ENCODE data around the gene PTPN13.

The PTPN13 gene

GRCh38 chr4:86614865-86615264 lies 20.8 kb downstream of the PTPN13 start:
- Histone ChIP-seq H3K14ac (ENCODE audit: low read length) (no peak overlapping the region), H3K23ac (ENCODE audit: low read depth, low read length, poor library complexity) (no peak overlapping the region), H4K8ac (ENCODE audit: low read depth, low read length) (no peak overlapping the region), H3K27ac (replicated peaks; ENCODE audit: low read length) (no peak overlapping the region), H3K79me1 (ENCODE audit: low read depth, low read length) (peaks cover 7% of the 10 kb centered on the region), H3K4me3 (ENCODE audit: low read length in 2 of 2) (no peak overlapping the region), H3K18ac (ENCODE audit: low read length) (no peak overlapping the region), H4K91ac (ENCODE audit: low read depth, low read length, poor library complexity) (no peak overlapping the region), H3K4me2 (ENCODE audit: insufficient read depth, low read length, poor library complexity, severe bottlenecking) (no peak overlapping the region), H2AFZ (ENCODE audit: low read length) (no peak overlapping the region), H3K4me1 (ENCODE audit: control insufficient read depth in 2 of 2, insufficient read depth in 1 of 2, low read depth in 1 of 2, low read length in 2 of 2) (peaks cover 1 to 2% of the 10 kb centered on the region in 2 donors), H2BK120ac (ENCODE audit: low read depth, low read length) (no peak overlapping the region), H2BK12ac (ENCODE audit: low read length) (no peak overlapping the region), H2AK5ac (ENCODE audit: low read depth, low read length) (no peak overlapping the region), H3K9ac (ENCODE audit: low read depth, low read length, poor library complexity) (no peak overlapping the region), H3K27me3 (ENCODE audit: control insufficient read depth in 3 of 3, insufficient read depth in 3 of 3, low read depth in 1 of 3, low read length in 3 of 3) (no peaks in the 10 kb centered on the region), H3K4ac (ENCODE audit: low read length) (no peak overlapping the region), H3K9me3 (replicated peaks in 1 of 2; ENCODE audit: control insufficient read depth in 2 of 2, insufficient read depth in 1 of 2, low read depth in 1 of 2, low read length in 2 of 2) (peaks cover 2 to 22% of the 10 kb centered on the region in 2 donors), H2BK15ac (ENCODE audit: low read length) (no peak overlapping the region), H2BK5ac (ENCODE audit: low read length) (no peak overlapping the region), H3K36me3 (replicated peaks in 1 of 2; ENCODE audit: control insufficient read depth in 2 of 2, insufficient read depth in 2 of 2, low read length in 2 of 2) (peaks cover 2 to 8% of the 10 kb centered on the region in 2 donors)
- no peak for DNase-seq (ENCODE audit: low spot score)
- no CpG with 5 or more reads among the region's 3 CpGs for WGBS, 2 donors (ENCODE audit: extremely low coverage in 2 of 2, insufficient read length in 2 of 2, insufficient replicate concordance in 1 of 2)

- Histone ChIP-seq H2AK5ac (ENCODE audit: low read depth, low read length) (no peak overlapping the region), H3K27me3 (ENCODE audit: control insufficient read depth in 3 of 3, insufficient read depth in 3 of 3, low read depth in 1 of 3, low read length in 3 of 3) (no peaks in the 10 kb centered on the region), H2BK15ac (ENCODE audit: low read length) (no peak overlapping the region), H2BK5ac (ENCODE audit: low read length) (no peak overlapping the region), H3K14ac (ENCODE audit: low read length) (no peak overlapping the region), H4K8ac (ENCODE audit: low read depth, low read length) (no peak overlapping the region), H3K9ac (ENCODE audit: low read depth, low read length, poor library complexity) (no peak overlapping the region), H3K9me3 (replicated peaks in 1 of 2; ENCODE audit: control insufficient read depth in 2 of 2, insufficient read depth in 1 of 2, low read depth in 1 of 2, low read length in 2 of 2) (peaks cover 2 to 22% of the 10 kb centered on the region in 2 donors), H2BK12ac (ENCODE audit: low read length) (no peak overlapping the region), H3K4me3 (ENCODE audit: low read length in 2 of 2) (no peak overlapping the region), H2BK120ac (ENCODE audit: low read depth, low read length) (no peak overlapping the region), H2AFZ (ENCODE audit: low read length) (no peak overlapping the region), H3K4me2 (ENCODE audit: insufficient read depth, low read length, poor library complexity, severe bottlenecking) (no peak overlapping the region), H3K79me1 (ENCODE audit: low read depth, low read length) (peaks cover 6% of the 10 kb centered on the region), H3K4ac (ENCODE audit: low read length) (no peak overlapping the region), H3K23ac (ENCODE audit: low read depth, low read length, poor library complexity) (no peak overlapping the region), H3K4me1 (ENCODE audit: control insufficient read depth in 2 of 2, insufficient read depth in 1 of 2, low read depth in 1 of 2, low read length in 2 of 2) (peaks cover 1 to 2% of the 10 kb centered on the region in 2 donors), H4K91ac (ENCODE audit: low read depth, low read length, poor library complexity) (no peak overlapping the region), H3K27ac (replicated peaks; ENCODE audit: low read length) (no peak overlapping the region), H3K18ac (ENCODE audit: low read length) (no peak overlapping the region), H3K36me3 (replicated peaks in 1 of 2; ENCODE audit: control insufficient read depth in 2 of 2, insufficient read depth in 2 of 2, low read length in 2 of 2) (peaks cover 2 to 8% of the 10 kb centered on the region in 2 donors)
- no CpG with 5 or more reads among the region's 1 CpG for WGBS, 2 donors (ENCODE audit: extremely low coverage in 2 of 2, insufficient read length in 2 of 2, insufficient replicate concordance in 1 of 2)
- no peak for DNase-seq (ENCODE audit: low spot score)
Observed at GRCh38 chr4:86615501-86615900, 21.4 kb downstream of the PTPN13 start.

GRCh38 chr4:86619656-86620055 lies 25.5 kb downstream of the PTPN13 start:
- Histone ChIP-seq H3K4me2 (ENCODE audit: insufficient read depth, low read length, poor library complexity, severe bottlenecking) (no peak overlapping the region), H3K4me3 (ENCODE audit: low read length in 2 of 2) (no peak overlapping the region), H2BK120ac (ENCODE audit: low read depth, low read length) (no peak overlapping the region), H3K4ac (ENCODE audit: low read length) (no peak overlapping the region), H2BK15ac (ENCODE audit: low read length) (no peak overlapping the region), H3K27me3 (ENCODE audit: control insufficient read depth in 3 of 3, insufficient read depth in 3 of 3, low read depth in 1 of 3, low read length in 3 of 3) (no peaks in the 10 kb centered on the region), H2BK5ac (ENCODE audit: low read length) (no peak overlapping the region), H3K27ac (replicated peaks; ENCODE audit: low read length) (no peak overlapping the region), H3K23ac (ENCODE audit: low read depth, low read length, poor library complexity) (no peak overlapping the region), H3K79me1 (ENCODE audit: low read depth, low read length) (peaks cover 5% of the 10 kb centered on the region), H3K14ac (ENCODE audit: low read length) (no peak overlapping the region), H4K91ac (ENCODE audit: low read depth, low read length, poor library complexity) (no peak overlapping the region), H3K4me1 (ENCODE audit: control insufficient read depth in 2 of 2, insufficient read depth in 1 of 2, low read depth in 1 of 2, low read length in 2 of 2) (peaks cover 2 to 5% of the 10 kb centered on the region in 2 donors), H2AK5ac (ENCODE audit: low read depth, low read length) (no peak overlapping the region), H3K9me3 (replicated peaks in 1 of 2; ENCODE audit: control insufficient read depth in 2 of 2, insufficient read depth in 1 of 2, low read depth in 1 of 2, low read length in 2 of 2) (peaks cover 2 to 9% of the 10 kb centered on the region in 2 donors), H3K9ac (ENCODE audit: low read depth, low read length, poor library complexity) (no peak overlapping the region), H3K36me3 (replicated peaks in 1 of 2; ENCODE audit: control insufficient read depth in 2 of 2, insufficient read depth in 2 of 2, low read length in 2 of 2) (peaks cover 2 to 7% of the 10 kb centered on the region in 2 donors), H4K8ac (ENCODE audit: low read depth, low read length) (no peak overlapping the region), H2BK12ac (ENCODE audit: low read length) (no peak overlapping the region), H2AFZ (ENCODE audit: low read length) (no peak overlapping the region), H3K18ac (ENCODE audit: low read length) (no peak overlapping the region)
- DNase-seq (ENCODE audit: low spot score): no peak

GRCh38 chr4:86621435-86621834 lies 27.3 kb downstream of the PTPN13 start:
- Histone ChIP-seq H3K27ac (replicated peaks; ENCODE audit: low read length) (no peak overlapping the region), H3K4me1 (ENCODE audit: control insufficient read depth in 2 of 2, insufficient read depth in 1 of 2, low read depth in 1 of 2, low read length in 2 of 2) (peaks cover 2 to 5% of the 10 kb centered on the region in 2 donors), H2BK120ac (ENCODE audit: low read depth, low read length) (no peak overlapping the region), H3K23ac (ENCODE audit: low read depth, low read length, poor library complexity) (no peak overlapping the region), H2AK5ac (ENCODE audit: low read depth, low read length) (no peak overlapping the region), H3K4me3 (ENCODE audit: low read length in 2 of 2) (no peak overlapping the region), H2BK5ac (ENCODE audit: low read length) (no peak overlapping the region), H3K4ac (ENCODE audit: low read length) (no peak overlapping the region), H3K9ac (ENCODE audit: low read depth, low read length, poor library complexity) (no peak overlapping the region), H3K79me1 (ENCODE audit: low read depth, low read length) (peaks cover 2% of the 10 kb centered on the region), H4K91ac (ENCODE audit: low read depth, low read length, poor library complexity) (no peak overlapping the region), H3K36me3 (replicated peaks in 1 of 2; ENCODE audit: control insufficient read depth in 2 of 2, insufficient read depth in 2 of 2, low read length in 2 of 2) (peaks cover 2 to 7% of the 10 kb centered on the region in 2 donors), H3K4me2 (ENCODE audit: insufficient read depth, low read length, poor library complexity, severe bottlenecking) (no peak overlapping the region), H4K8ac (ENCODE audit: low read depth, low read length) (no peak overlapping the region), H3K27me3 (ENCODE audit: control insufficient read depth in 3 of 3, insufficient read depth in 3 of 3, low read depth in 1 of 3, low read length in 3 of 3) (no peaks in the 10 kb centered on the region), H2BK12ac (ENCODE audit: low read length) (no peak overlapping the region), H2AFZ (ENCODE audit: low read length) (no peak overlapping the region), H2BK15ac (ENCODE audit: low read length) (no peak overlapping the region), H3K14ac (ENCODE audit: low read length) (no peak overlapping the region), H3K18ac (ENCODE audit: low read length) (no peak overlapping the region), H3K9me3 (replicated peaks in 1 of 2; ENCODE audit: control insufficient read depth in 2 of 2, insufficient read depth in 1 of 2, low read depth in 1 of 2, low read length in 2 of 2) (peaks cover 2 to 9% of the 10 kb centered on the region in 2 donors)
- no CpG with 5 or more reads among the region's 1 CpG for WGBS, 2 donors (ENCODE audit: extremely low coverage in 2 of 2, insufficient read length in 2 of 2, insufficient replicate concordance in 1 of 2)
- no peak for DNase-seq (ENCODE audit: low spot score)

All from neuronal stem cell (in vitro differentiated cells).